ENCODE measurements around the gene DCTPP1. TPM values are rescaled to one million over a fixed set of nuclear protein-coding genes. Genes with fewer than 3 reads are reported as not detected.
"Not testable (repeated sequence)": the region's sequence is repeated elsewhere in the genome, so short reads cannot be mapped to it uniquely, and the experiment has no call there.

DCTPP1 gene
- total RNA-seq, 1 donor from 2014 or later, result 28.9 TPM

DNA sequence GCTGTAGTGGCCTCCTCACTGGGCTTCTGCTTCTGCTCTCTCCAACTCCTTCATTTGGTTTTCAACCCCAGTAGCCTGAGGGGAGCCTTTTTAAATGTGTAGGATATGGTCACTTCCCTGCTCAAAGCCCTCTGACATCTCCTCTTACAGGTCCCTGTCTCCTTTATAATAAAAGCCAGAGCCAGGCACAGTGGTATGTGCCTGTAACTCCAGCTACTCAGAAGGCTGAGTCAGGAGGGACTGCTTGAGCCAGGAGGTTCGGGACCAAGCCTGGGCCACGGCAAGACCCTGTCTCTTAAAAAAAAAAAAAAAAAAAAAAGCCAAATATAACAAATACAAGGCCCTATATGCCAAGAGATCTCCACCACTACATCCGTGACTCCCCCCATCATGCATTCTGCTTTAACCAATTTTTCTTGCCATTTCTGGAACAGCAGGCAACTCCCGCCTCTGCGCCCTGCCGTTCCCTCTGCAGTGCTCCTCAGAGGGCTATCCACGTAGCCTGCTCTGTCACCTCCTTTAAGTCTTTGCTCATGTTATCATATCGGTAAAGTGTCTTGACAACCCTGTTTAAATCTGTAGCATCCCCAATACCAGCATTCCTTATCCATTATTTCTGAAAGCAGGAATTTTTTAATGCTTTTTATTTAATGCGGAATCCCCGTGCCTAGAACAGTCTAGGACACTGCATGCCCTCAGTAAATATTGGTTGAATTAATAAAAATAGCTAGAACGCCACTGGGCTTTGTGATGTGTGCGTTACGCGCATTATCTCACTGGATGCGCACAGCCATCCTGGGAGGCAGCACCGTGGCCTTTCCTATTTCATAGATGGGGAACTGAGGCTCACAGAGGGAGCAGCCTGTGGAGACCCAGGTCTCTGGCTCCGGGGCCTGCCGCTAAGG is 13.0 kb downstream of the DCTPP1 start:
- DNase-seq (ENCODE audit: low spot score in 2 of 2) (no peak), FAIRE-seq (no peak)

DNA sequence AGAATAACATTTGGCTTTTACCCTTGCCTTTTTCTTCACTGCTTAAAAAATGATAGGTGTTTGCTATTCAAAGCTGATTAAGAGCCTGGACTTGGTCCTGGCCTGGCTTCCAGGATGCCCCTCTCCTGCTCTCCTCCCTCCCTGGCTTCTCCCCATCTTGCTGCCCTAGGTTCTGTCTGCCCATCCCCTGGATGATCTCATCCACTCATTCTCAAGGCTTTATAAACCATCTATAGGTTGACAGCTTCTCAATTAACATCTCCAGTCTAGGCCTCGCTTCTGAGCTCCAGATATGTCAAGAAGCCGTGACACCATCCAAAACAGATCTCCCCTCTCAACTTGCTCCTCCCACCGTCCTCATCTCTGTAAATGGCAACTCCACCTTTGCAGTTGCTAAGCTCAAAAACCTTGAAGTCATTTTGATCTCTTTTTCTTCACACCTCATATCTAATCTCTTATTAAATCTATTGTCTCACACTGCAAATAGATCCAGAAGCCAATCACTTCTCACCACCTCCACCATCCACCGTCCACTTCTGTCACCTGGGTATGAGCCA is 13.7 kb downstream of the DCTPP1 start:
- DNase-seq (ENCODE audit: low spot score in 2 of 2), result no peak
- FAIRE-seq, result no peak

DNA sequence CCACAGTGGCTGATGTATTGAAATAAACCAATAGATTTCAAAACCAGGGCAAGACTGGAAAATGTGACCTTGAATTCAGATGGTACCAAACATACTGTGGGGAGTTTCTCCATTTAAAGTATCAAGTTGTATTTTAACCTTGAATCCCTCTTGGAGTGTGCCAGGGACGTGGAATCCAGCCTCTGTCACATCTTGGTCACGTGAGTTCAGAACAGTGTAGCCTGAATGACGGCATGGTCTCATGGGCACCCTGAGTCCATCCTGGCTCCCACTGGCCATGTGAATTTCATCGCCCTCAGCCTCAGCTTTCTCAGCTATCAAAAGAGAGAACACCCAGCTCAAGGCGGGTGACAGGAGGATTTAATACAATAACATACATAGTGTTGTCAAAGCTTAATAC is 15.7 kb downstream of the DCTPP1 start:
- DNase-seq (ENCODE audit: low spot score in 2 of 2) (no peak), FAIRE-seq (no peak)

DNA sequence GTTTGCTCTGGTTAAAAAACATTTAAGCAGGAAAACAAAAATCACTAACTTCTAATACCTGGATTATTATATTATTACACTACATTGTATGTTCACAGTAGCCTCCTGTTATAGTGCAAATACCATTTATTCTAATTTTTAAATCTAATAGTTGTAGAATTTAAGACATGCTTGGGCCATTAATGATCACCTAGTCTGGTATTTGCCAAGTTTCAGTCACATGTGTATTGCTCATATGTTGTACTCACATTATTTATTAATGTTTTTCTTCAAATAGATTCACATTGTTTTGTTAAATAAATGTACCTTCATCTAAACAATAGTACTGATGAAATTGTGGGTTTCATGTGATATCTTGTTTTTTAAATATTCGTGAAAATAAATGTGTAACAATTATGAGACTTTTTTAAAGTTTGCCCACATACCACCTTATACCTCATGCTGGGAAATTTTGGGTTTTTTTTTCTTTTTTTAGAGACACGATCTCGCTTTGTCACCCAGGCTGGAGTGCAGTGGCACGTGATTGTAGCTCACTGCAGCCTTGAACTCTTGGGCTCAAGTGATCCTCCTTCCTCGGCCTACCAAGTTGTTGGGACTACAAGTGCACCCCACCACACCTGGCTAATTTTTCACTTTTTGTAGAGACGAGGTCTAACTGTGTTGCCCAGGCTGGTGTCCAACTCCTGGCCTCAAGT is 16.6 kb downstream of the DCTPP1 start:
- FAIRE-seq, result no peak
- DNase-seq (ENCODE audit: low spot score in 2 of 2), result no peak

DNA sequence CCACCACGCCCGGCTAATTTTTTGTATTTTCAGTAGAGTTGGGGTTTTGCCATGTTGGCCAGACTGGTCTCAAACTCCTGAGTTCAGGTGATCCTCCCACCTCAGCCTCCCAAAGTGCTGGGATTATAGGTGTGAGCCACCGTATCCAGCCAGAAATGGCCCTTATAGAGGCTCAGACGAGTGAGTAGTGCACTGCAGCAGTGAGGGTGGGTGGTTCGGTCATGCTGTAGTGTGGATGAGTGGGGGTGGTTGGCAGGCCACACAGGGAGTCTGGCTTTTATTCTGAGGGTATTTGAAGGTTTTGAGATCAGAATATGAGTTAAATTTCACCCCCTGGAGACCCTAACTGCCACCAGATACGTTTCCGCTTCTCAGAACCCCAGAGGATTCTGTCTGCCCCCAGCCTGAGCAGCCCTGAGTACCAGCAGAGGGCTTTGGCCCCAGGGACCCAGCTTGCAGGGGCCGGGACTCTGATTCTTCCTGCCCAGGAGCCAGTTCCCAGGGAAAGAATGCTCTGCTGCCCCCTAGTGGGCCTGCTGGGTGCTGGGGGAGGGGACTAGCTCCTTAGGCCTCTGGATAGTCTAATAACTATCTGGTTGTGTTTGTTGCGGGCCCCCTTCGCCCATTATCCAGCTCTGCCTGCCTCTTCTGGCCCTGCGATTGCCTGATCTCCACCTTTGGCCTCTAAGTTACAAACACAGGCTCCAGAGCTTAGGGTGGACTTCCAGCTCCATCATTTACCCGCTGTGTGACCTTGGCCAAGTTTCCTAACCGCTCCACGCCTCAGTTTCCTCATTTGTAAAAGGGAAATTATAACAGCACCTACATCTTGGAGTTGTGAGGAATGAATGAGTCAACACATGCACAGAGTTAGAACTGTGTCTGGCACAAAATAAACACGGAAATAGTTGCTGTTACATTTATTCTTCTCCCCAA is 20.4 kb downstream of the DCTPP1 start:
- FAIRE-seq, result no peak
- DNase-seq (ENCODE audit: low spot score in 2 of 2), result peak; percentile 81 to 84

DNA sequence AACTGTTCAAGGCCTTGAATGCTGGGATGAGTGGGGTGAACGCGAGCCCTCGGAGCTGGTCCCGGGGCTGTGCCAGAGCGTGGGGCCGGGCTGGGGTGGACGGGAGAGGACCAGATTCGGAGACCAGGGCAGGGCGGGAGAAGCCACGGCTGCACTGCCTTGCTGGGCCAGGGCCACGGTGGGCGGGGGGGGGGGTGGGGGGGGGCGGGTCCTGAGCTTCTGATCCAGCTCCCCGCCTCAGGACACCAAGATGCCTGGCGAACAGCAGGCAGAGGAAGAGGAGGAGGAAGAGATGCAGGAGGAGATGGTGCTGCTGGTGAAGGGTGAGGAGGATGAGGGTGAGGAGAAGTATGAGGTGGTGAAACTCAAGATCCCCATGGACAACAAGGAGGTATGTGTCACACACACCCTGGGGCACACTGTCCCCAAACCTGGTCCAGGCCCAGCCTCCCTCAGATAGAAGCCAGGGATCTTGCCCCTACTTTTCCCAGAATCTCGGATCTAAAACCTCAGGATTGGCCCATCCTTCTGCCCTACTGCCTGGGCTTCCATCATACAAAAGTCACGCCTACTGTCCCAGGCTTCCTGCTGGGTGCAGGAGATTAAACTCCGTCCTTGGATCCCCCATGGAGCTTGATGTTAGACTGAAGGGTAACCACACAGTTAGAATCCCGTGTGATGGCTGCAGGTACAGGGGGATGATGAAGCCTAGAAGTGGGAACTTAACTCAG is 21.9 kb downstream of the DCTPP1 start:
- FAIRE-seq (no peak), DNase-seq (ENCODE audit: low spot score in 2 of 2) (peak in 1 of 2 donors; percentile 56)

DNA sequence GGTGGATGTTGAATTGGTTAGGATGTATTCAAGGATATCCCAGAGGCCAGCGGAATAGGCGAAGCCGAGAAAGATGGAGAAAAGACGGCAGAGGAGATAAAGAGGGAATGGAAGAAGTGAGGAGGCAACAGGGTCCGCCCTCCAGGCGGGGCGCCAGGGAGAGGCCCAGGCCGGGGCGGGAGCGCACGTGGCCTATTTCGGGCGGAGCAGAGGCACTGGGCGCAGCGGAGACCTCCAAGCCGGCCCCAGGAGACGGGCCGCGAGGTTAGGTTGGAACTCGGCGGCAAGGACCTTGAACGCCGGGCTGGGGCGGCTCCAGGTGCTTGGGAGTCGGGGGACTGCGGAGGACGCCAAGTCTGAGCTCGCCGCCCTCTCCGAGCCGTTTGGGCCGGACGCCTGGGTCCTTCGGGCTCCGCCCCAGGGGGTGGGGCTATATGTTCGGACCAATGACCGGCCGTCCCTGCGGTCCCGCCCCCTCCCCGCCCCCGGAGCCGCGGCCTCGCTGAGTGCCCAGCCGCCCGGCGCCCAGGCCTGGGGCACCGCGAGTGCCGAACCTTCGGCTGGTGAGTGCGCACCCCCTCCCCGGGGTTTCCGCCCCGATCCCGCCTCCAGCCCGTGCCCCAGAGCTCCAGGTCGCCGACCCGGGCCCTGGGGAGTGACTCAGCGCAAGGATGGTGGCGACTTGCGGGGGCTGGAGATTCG is 22.6 kb downstream of the DCTPP1 start, which contains the start of gene ZNF771:
Gene ZNF771 (plus strand): TSS at position 505 of the 702 bp plus-strand sequence. CDS start 448 bp downstream, outside the sequence.
- DNase-seq (ENCODE audit: low spot score in 2 of 2) (peak; percentile 95 to 96), FAIRE-seq (no peak)

DNA sequence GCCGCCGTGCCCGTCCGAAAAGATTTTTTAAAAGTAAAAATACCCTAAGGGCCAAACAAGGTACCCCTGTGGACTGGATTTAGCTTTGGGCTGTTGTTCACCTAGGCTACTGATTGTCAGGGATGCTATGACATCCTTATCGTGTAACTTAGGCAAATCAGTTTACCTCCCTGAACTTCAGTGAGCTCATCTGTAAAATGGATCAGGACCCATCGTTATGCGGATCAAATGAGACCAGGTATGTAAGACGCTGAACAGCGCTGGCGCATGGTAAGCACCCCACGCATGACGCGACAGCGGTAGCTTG is 23.1 kb downstream of the DCTPP1 start:
- DNase-seq (ENCODE audit: low spot score in 2 of 2), result no peak
- FAIRE-seq, result no peak

DNA sequence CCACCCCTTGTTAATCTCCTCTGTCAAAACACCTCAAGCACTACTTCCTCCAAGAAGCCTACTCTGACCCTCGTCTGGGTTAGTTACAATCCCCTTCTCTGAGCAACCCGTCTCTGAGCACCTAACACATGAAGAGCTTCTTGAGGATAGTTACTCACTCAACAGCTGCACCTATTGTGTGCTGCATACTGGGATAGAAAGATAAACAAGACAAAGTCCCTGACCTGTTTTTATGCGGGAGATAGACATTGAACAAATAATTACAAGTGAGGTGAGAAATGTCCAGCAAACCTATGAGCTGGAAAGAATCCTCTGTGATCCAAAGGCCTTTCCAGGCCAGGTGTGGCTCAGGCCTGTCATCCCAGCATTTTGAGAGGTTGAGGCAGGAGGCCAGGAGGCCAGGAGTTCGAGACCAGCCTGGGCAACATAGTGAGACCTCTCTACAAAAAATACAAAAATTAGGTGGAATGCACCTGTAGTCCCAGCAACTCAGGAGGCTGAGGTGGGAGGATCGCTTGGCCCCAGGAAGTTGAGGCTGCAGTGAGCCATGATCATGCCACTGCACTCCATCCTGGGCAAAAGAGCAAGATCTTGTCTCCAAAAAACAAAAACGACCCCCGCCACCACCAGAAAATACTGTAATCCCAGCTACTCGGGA is 27.9 kb downstream of the DCTPP1 start:
- no peak for FAIRE-seq

DNA sequence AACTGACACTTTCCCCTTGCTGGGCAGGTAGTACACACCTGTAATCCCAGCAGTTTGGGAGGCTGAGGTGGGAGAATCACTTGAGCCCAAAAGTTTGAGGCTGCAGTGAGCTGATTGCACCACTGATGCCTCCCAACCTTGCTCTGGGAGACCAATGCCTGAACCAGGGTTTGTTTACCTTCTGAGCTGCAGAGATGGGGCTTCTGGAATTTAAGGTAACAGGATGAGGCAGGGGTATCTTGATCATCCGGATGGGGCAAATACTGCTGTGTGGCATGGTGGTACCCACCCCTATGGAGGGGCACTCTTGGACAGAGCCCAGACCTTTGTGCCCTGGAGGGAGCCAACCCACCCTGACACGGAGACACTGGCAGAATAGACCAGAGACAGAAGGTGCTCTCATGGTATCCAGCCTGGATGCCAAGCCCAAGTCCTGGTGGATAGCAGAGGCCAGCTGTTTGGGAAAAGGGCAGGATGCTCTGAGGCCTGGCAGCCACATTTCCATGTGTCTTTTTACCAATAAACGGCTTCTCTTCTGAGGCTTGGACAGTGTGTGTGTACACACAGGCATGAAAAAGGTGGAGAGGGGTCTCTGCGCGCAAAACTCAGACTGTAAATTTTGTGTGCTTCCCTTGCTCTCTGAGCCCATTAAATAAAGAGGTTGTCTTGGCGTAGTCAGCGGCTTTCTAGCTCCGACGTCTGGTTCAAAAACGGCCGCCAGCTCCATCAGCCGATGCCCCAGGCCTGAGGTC is 30.2 kb downstream of the DCTPP1 start:
- no peak for FAIRE-seq
- no peak for DNase-seq (ENCODE audit: low spot score in 2 of 2)

More for the DNA sequence above, 27.9 kb downstream of the DCTPP1 start:
- no peak for DNase-seq (ENCODE audit: low spot score in 2 of 2)

DNA sequence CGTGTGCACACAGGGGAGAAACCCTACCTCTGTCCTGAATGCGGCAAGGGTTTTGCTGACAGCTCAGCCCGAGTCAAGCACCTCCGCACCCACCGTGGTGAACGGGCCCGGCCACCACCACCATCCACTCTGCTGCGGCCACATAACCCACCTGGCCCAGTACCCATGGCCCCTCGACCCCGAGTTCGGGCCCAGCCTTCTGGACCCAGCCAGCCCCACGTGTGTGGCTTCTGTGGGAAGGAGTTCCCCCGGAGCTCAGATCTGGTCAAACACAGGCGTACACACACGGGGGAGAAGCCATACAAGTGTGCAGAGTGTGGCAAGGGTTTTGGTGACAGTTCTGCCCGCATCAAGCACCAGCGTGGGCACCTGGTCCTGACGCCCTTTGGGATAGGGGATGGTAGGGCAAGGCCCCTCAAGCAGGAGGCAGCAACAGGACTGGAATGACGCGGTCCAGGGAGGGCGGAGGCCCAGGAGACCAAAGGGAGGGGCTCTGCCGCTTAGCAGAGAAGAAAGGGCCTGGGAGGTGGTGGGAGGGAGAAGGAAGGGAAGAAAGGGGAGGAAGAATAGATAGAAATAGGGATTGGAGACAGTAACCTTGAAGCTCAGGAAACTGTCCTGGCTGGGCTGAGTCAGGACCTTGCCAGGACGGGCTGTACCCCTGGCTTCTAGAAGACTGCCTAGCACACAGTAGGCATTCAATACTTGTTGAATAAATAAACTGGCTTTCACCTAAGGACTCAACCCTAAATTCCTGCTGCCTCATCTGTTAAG is 31.0 kb downstream of the DCTPP1 start:
- DNase-seq (ENCODE audit: low spot score in 2 of 2) (no peak), FAIRE-seq (no peak)

DNA sequence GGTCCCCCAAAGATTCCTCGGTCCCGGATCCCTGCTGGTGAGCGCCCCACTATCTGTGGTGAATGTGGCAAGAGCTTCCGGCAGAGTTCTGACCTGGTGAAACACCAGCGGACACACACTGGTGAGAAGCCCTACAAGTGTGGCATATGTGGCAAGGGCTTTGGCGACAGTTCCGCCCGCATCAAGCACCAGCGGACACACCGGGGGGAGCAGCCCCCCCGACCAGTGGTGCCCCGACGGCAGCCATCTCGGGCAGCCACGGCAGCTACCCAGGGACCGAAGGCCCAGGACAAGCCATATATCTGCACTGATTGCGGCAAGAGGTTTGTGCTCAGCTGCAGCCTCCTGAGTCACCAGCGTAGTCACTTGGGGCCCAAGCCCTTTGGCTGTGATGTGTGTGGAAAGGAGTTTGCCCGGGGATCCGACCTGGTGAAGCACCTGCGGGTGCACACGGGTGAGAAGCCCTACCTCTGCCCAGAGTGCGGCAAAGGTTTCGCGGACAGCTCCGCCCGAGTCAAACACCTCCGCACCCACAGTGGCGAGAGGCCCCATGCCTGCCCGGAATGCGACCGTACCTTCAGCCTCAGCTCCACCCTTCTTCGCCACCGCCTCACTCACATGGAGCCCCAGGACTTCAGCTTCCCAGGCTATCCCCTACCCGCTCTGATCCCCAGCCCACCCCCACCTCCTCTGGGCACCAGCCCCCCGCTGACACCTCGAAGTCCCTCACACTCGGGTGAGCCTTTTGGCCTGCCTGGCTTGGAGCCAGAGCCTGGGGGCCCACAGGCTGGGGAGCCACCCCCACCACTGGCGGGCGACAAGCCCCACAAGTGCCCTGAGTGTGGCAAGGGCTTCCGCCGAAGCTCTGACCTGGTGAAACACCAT is 31.8 kb downstream of the DCTPP1 start:
- FAIRE-seq (no peak), DNase-seq (ENCODE audit: low spot score in 2 of 2) (no peak)

DNA sequence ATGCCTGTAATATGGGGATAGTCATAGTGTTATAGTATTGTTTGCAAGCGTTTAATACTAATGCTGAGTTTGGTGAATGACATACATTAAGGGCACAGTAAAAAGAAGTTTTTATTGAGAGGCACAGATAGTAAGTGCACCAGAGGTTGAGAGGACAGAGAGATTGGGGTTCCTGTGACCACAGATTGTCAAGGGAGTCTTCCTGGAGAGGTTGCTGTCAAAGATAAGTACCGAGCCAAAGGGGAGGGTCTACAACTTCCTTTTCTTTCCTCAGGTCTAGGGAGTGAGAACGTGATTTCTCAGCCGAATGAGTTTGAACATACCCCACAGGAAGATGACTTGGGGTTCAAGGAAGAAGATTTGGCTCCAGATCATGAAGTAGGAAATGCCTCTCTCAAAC is 32.8 kb downstream of the DCTPP1 start:
- FAIRE-seq (no peak), DNase-seq (ENCODE audit: low spot score in 2 of 2) (no peak)

DNA sequence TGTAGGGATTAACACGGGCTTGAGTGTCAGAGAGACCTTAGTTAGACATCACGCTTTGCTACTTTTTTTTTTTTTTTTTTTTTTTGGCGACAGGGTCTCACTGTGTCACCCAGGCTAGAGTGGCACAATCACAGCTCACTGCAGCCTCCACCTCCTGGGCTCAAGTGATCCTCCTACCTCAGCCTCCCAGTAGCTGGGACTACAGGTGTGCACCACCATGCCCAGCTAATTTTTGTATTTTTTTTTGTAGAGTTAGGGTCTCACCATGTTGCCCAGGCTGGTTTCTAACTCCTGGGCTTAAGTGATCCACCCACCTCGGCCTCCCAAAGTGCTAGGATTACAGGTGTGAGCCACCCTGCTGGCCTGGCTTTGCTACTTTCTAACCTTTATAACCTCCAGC is 33.2 kb downstream of the DCTPP1 start:
- not testable (repeated sequence) for DNase-seq (ENCODE audit: low spot score in 2 of 2); FAIRE-seq

DNA sequence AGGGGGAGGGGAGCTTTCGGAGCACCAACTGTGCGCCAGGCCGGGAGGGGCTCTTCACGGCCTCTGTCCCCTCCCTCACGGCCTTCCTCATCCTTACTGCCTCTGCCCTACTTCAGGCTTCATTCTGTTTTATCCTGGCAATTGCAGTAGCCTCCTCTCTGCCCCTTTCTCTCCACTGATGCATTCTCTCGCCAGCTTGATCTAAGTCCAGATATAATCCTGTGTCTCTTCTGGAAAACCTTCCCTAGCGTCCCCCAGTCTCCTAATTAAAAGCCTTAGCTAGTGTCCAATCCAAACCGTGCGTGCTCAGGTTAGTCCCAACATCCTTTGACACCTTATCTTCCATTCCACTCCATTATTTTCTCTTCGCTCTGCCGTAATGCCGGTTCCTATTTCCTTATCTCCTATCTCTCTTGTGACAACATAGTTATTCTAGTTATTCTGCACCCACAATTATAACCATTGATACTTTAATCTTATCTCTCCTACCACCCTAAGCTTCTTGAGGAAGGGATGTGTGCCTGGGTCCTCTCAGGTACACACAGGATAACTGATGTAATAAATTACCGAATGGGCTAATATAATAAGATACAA is 33.7 kb downstream of the DCTPP1 start:
- DNase-seq (ENCODE audit: low spot score in 2 of 2) (no peak), FAIRE-seq (no peak)
